ENCODE data around the gene LIPC. TPM values are rescaled to one million over a fixed set of nuclear protein-coding genes. Genes with fewer than 3 reads are reported as not detected.

The LIPC gene
- total and polyA plus RNA-seq, 7 donors = 0.01 TPM; not detected in 6

GRCh38 chr15:58407236-58407775 lies 24.5 kb upstream of the LIPC start:
- ATAC-seq (no peak), DNase-seq (no peak)
- Histone ChIP-seq H3K36me3 (ENCODE audit: insufficient read depth in 1 of 2, low read depth in 1 of 2) (no peaks in the 10 kb centered on the region), H3K9me3 (no peaks in the 10 kb centered on the region), H3K4me1 (no peaks in the 10 kb centered on the region), H3K4me3 (no peak overlapping the region), H3K27me3 (ENCODE audit: insufficient read depth in 3 of 3, low read length in 2 of 3) (no peaks in the 10 kb centered on the region), H3K27ac (no peak overlapping the region)
- WGBS, 3 donors = 60 to 91% (median 61%) methylated on average over 1 of the region's 1 CpG
- intact Hi-C loops (cut with DNase I) = no loop called here
- TF ChIP-seq, protein P1, sequence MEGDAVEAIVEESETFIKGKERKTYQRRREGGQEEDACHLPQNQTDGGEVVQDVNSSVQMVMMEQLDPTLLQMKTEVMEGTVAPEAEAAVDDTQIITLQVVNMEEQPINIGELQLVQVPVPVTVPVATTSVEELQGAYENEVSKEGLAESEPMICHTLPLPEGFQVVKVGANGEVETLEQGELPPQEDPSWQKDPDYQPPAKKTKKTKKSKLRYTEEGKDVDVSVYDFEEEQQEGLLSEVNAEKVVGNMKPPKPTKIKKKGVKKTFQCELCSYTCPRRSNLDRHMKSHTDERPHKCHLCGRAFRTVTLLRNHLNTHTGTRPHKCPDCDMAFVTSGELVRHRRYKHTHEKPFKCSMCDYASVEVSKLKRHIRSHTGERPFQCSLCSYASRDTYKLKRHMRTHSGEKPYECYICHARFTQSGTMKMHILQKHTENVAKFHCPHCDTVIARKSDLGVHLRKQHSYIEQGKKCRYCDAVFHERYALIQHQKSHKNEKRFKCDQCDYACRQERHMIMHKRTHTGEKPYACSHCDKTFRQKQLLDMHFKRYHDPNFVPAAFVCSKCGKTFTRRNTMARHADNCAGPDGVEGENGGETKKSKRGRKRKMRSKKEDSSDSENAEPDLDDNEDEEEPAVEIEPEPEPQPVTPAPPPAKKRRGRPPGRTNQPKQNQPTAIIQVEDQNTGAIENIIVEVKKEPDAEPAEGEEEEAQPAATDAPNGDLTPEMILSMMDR (IDR thresholded peaks at IDR 0.05) = no peak

DNA sequence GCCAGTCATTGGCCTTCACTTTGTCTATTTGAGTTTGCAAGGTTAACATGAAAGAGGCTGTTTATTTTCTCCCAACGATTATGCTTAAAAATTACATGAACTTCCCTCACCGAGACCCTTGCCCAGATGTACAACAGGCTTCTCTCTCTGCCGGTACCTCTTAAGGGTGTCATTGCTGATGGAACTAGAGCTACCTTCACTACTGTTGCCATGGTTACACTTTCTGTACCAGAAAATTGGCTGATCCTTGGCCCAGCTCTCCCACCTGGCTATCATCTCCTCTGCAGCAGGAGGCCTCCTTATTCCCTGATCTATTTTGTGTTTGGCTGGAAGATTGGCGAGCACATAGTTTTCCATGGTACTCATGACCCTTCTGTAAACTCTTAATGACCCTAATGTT lies 24.0 kb upstream of the LIPC start:
- Histone ChIP-seq H3K36me3 (ENCODE audit: insufficient read depth in 1 of 2, low read depth in 1 of 2) (no peaks in the 10 kb centered on the region), H3K9me3 (no peaks in the 10 kb centered on the region), H3K27ac (no peak overlapping the region), H3K27me3 (ENCODE audit: insufficient read depth in 3 of 3, low read length in 2 of 3) (no peaks in the 10 kb centered on the region), H3K4me3 (no peak overlapping the region), H3K4me1 (no peaks in the 10 kb centered on the region)
- intact Hi-C loops (cut with DNase I) = no loop called here
- 88 to 95% (median 94%) methylated on average over 4 of the region's 4 CpGs for WGBS, 3 donors
- ATAC-seq (no peak), DNase-seq (no peak)
- TF ChIP-seq, protein P1 (IDR thresholded peaks at IDR 0.05) = no peak

- intact Hi-C loops (cut with DNase I) = no loop called here
- no peak for DNase-seq
- H3K4me1 ChIP-seq = no peaks in the 10 kb centered on the region
- H3K27me3 ChIP-seq (ENCODE audit: insufficient read depth in 3 of 3, low read length in 2 of 3) = no peaks in the 10 kb centered on the region
- ATAC-seq = no peak
- no peaks in the 10 kb centered on the region for H3K9me3 ChIP-seq
- no peak overlapping the region for H3K4me3 ChIP-seq
- H3K27ac ChIP-seq = no peak overlapping the region
- no peaks in the 10 kb centered on the region for H3K36me3 ChIP-seq (ENCODE audit: insufficient read depth in 1 of 2, low read depth in 1 of 2)
- TF ChIP-seq, protein P1 (IDR thresholded peaks at IDR 0.05) = no peak
These were observed 21.9 kb upstream of the LIPC start for GRCh38 chr15:58409861-58410260.

DNA sequence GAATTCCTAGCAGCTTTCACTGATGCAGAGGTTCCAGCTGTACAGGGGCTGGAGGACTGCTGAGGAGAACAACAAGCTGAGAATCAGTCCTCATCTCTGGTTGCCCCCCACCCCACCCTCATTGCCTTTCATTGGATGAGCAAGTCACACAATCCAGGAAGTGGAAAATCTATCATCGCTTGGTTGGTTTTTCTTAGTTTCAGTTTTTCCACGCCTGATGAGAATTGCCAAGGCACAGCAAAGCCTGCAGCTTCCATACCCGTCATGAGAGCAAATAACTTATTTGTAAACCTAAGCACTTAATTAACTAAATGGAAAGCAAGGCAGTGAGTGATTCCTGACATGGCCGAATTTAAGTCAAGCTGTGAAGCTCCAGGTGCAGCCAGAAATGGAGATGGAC lies 21.4 kb upstream of the LIPC start:
- TF ChIP-seq, protein P1 (IDR thresholded peaks at IDR 0.05) = no peak
- H3K27ac ChIP-seq = no peak overlapping the region
- no peaks in the 10 kb centered on the region for H3K4me1 ChIP-seq
- no peaks in the 10 kb centered on the region for H3K27me3 ChIP-seq (ENCODE audit: insufficient read depth in 3 of 3, low read length in 2 of 3)
- DNase-seq = no peak
- WGBS, 3 donors = 32 to 55% (median 39%) methylated on average over 4 of the region's 4 CpGs
- intact Hi-C loops (cut with DNase I) = no loop called here
- ATAC-seq = no peak
- no peaks in the 10 kb centered on the region for H3K9me3 ChIP-seq
- H3K4me3 ChIP-seq = peak overlapping the region; percentile 3
- no peaks in the 10 kb centered on the region for H3K36me3 ChIP-seq (ENCODE audit: insufficient read depth in 1 of 2, low read depth in 1 of 2)

DNA sequence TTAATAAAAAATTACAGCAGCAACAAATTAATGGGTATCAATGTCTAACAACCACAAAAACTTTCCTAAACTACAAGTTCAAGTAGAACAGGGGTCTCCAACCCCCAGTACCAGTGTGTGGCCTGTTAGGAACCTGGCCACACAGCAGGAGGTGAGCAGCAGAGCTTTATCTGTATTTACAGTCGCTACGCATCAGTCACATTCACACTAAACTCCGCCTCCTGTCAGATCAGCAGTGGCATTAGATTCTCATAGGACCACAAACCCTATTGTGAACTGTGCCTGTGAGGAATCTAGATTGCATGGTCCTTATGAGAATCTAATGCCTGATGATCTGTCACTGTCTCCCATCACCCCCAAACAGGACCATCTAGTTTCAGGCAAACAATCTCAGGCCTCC lies 18.5 kb upstream of the LIPC start:
- 96 to 98% (median 97%) methylated on average over 3 of the region's 3 CpGs for WGBS, 3 donors
- no peaks in the 10 kb centered on the region for H3K36me3 ChIP-seq (ENCODE audit: insufficient read depth in 1 of 2, low read depth in 1 of 2)
- no peak for ATAC-seq
- DNase-seq = no peak
- H3K4me3 ChIP-seq = no peak overlapping the region
- H3K27me3 ChIP-seq (ENCODE audit: insufficient read depth in 3 of 3, low read length in 2 of 3) = no peaks in the 10 kb centered on the region
- no peak overlapping the region for H3K27ac ChIP-seq
- peaks cover 2% of the 10 kb centered on the region for H3K9me3 ChIP-seq
- intact Hi-C loops (cut with DNase I) = no loop called here
- H3K4me1 ChIP-seq = no peaks in the 10 kb centered on the region
- TF ChIP-seq, protein P1 (IDR thresholded peaks at IDR 0.05) = no peak
